Mesothelial cell of epicardium (in vitro differentiated cells): ENCODE data around the gene ARRB1. TPM values are rescaled to one million over a fixed set of nuclear protein-coding genes. Genes with fewer than 3 reads are reported as not detected.

Source experiments
- DNase-seq, 2 experiments: peaks; one replicate each; pipeline ENCODE4 v3.0.0; 2021; ENCODE audit warnings: low spot score in 2 of 2; ENCODE audit not compliant: unreplicated experiment in 2 of 2
- H3K27ac Mint-ChIP-seq: 2 replicates; pipeline ENCODE4 v1.8.0; 2021; ENCODE audit warnings: mixed read lengths
- H3K27me3 Mint-ChIP-seq: 2 replicates; pipeline ENCODE4 v1.8.0; 2021; ENCODE audit warnings: low read depth, mixed read lengths
- H3K36me3 Mint-ChIP-seq: 2 replicates; pipeline ENCODE4 v1.8.0; 2021; ENCODE audit warnings: mixed read lengths
- H3K4me1 Mint-ChIP-seq: 2 replicates; pipeline ENCODE4 v1.8.0; 2021; ENCODE audit warnings: mixed read lengths
- H3K4me3 Mint-ChIP-seq: 2 replicates; pipeline ENCODE4 v1.8.0; 2021; ENCODE audit warnings: mild to moderate bottlenecking, moderate library complexity, mixed read lengths
- H3K9me3 Mint-ChIP-seq: 2 replicates; pipeline ENCODE4 v1.8.0; 2021; ENCODE audit warnings: mixed read lengths
- CTCF ChIP-seq: fragments of 200-600 bp; sonication (generic); IDR thresholded peaks from one replicate; pipeline ENCODE4 v1.5.0; 2021; ENCODE audit warnings: antibody characterized with exemption; ENCODE audit not compliant: unreplicated experiment
- total RNA-seq: library from RNA; stranded (reverse); gene quantifications from 3 replicates; pipeline ENCODE4 v1.2.1, GENCODE V29; 2021

Gene ARRB1
- total RNA-seq, 1 donor from 2014 or later: 17.5 TPM

GRCh38 chr11:75289919-75290318, 61.5 kb downstream of the ARRB1 start:
- no peaks in the 10 kb centered on the region for H3K36me3 Mint-ChIP-seq

GRCh38 chr11:75289511-75289760, 62.0 kb downstream of the ARRB1 start:
- Mint-ChIP-seq H3K27me3 (no peaks in the 10 kb centered on the region), H3K27ac (no peak overlapping the region), H3K36me3 (no peaks in the 10 kb centered on the region), H3K4me1 (no peaks in the 10 kb centered on the region), H3K9me3 (no peaks in the 10 kb centered on the region), H3K4me3 (no peak overlapping the region)
- no peak for TF ChIP-seq CTCF
- DNase-seq: no peak

More at GRCh38 chr11:75289919-75290318, 61.5 kb downstream of the ARRB1 start:
- DNase-seq: no peak
- no peak overlapping the region for H3K4me3 Mint-ChIP-seq
- TF ChIP-seq CTCF: no peak
- no peak overlapping the region for H3K27ac Mint-ChIP-seq
- no peaks in the 10 kb centered on the region for H3K4me1 Mint-ChIP-seq
- H3K27me3 Mint-ChIP-seq: no peaks in the 10 kb centered on the region
- H3K9me3 Mint-ChIP-seq: no peaks in the 10 kb centered on the region

- no peak for DNase-seq
- H3K27me3 Mint-ChIP-seq: no peaks in the 10 kb centered on the region
- no peak overlapping the region for H3K27ac Mint-ChIP-seq
- H3K9me3 Mint-ChIP-seq: no peaks in the 10 kb centered on the region
- no peak for TF ChIP-seq CTCF
- H3K4me3 Mint-ChIP-seq: no peak overlapping the region
- no peaks in the 10 kb centered on the region for H3K36me3 Mint-ChIP-seq
- peaks cover 6% of the 10 kb centered on the region for H3K4me1 Mint-ChIP-seq
Observed at GRCh38 chr11:75287579-75287978, 63.9 kb downstream of the ARRB1 start.

- DNase-seq: no peak
- Mint-ChIP-seq H3K4me1 (peaks cover 6% of the 10 kb centered on the region), H3K9me3 (no peaks in the 10 kb centered on the region), H3K4me3 (no peak overlapping the region), H3K27me3 (no peaks in the 10 kb centered on the region), H3K36me3 (no peaks in the 10 kb centered on the region), H3K27ac (no peak overlapping the region)
- no peak for TF ChIP-seq CTCF
Observed at GRCh38 chr11:75286826-75287465, 64.5 kb downstream of the ARRB1 start.

DNA sequence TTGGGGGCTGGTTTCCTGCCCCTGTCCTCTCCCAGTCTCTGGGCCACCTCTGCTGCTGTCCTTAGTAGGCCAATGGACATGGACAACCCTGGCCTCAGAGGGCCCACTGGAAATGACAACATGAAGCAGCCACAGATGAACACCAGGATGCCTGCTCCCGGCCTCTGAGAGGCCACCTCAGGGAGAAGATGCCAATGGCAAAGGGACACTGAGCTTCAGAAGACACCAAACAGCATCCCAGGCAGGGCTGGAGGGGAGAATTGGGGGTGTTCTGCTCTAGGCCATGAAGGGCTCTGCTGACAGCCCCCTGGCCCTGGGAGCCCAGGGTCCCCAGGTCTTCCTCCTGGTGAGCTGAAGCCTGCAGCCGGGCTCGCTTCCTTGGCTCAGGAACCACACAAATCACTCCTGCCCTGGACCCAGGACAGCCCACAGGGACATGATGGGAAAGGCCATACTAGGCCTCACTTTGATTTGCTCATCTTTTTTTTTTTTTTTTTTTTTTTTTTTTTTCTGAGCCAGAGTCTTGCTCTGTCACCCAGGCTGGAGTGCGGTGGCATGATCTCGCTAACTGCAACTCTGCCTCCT, 65.6 kb downstream of the ARRB1 start:
- Mint-ChIP-seq H3K4me1 (peaks cover 6% of the 10 kb centered on the region), H3K27me3 (no peaks in the 10 kb centered on the region), H3K4me3 (no peak overlapping the region), H3K36me3 (no peaks in the 10 kb centered on the region), H3K27ac (no peak overlapping the region), H3K9me3 (no peaks in the 10 kb centered on the region)
- DNase-seq: no peak
- TF ChIP-seq CTCF: no peak

- Mint-ChIP-seq H3K4me1 (peaks cover 6% of the 10 kb centered on the region), H3K27me3 (no peaks in the 10 kb centered on the region), H3K36me3 (no peaks in the 10 kb centered on the region), H3K9me3 (no peaks in the 10 kb centered on the region), H3K4me3 (no peak overlapping the region), H3K27ac (no peak overlapping the region)
- no peak for DNase-seq
- no peak for TF ChIP-seq CTCF
Observed at GRCh38 chr11:75283391-75283931, 68.0 kb downstream of the ARRB1 start.
